ENCODE measurements around the gene DGCR6.
A peak's percentile ranks its signal among the peaks of the same experiment; 100 is the strongest.
"Not testable (repeated sequence)": the region's sequence is repeated elsewhere in the genome, so short reads cannot be mapped to it uniquely, and the experiment has no call there.

The DGCR6 gene

GRCh38 chr22:18905540-18906409 lies at the start of gene DGCR6:
Gene DGCR6, plus strand, starts transcription at chr22:18906320. Its CDS starts 55 bp downstream, at chr22:18906375.
- DNase-seq, result no peak

GRCh38 chr22:18859314-18859713 lies 46.8 kb upstream of the DGCR6 start:
- not testable (repeated sequence) for DNase-seq

- DNase-seq, result peak; percentile 68
Measured at GRCh38 chr22:18881260-18881659, 24.9 kb upstream of the DGCR6 start.

- DNase-seq, result not testable (repeated sequence)
Measured at GRCh38 chr22:18884465-18884864, 21.7 kb upstream of the DGCR6 start.

GRCh38 chr22:18888115-18888514 lies 18.0 kb upstream of the DGCR6 start:
- DNase-seq, result no peak

GRCh38 chr22:18890510-18891192 lies 15.5 kb upstream of the DGCR6 start:
- not testable (repeated sequence) for DNase-seq

GRCh38 chr22:18893775-18894174 lies 12.3 kb upstream of the DGCR6 start:
- not testable (repeated sequence) for DNase-seq

- DNase-seq, result peak; percentile 38
Measured at GRCh38 chr22:18896037-18896657, 10.0 kb upstream of the DGCR6 start.

GRCh38 chr22:18906410-18906745 lies 258 bp downstream of the DGCR6 start:
- not testable (repeated sequence) for DNase-seq

- no peak for DNase-seq
Measured at GRCh38 chr22:18906896-18907295, 776 bp downstream of the DGCR6 start.

GRCh38 chr22:18909556-18909955 lies 3.4 kb downstream of the DGCR6 start:
- no peak for DNase-seq

- DNase-seq, result not testable (repeated sequence)
Measured at GRCh38 chr22:18911535-18911934, 5.4 kb downstream of the DGCR6 start.

GRCh38 chr22:18912264-18912946 lies 6.3 kb downstream of the DGCR6 start:
- not testable (repeated sequence) for DNase-seq

GRCh38 chr22:18914558-18914957 lies 8.4 kb downstream of the DGCR6 start:
- not testable (repeated sequence) for DNase-seq

- DNase-seq, result not testable (repeated sequence)
Measured at GRCh38 chr22:18915550-18915949, 9.4 kb downstream of the DGCR6 start.

- not testable (repeated sequence) for DNase-seq
Measured at GRCh38 chr22:18917818-18918217, 11.7 kb downstream of the DGCR6 start.

- not testable (repeated sequence) for DNase-seq
Measured at GRCh38 chr22:18920257-18920902, 14.3 kb downstream of the DGCR6 start.

- no peak for DNase-seq
Measured at GRCh38 chr22:18925368-18926064, 19.4 kb downstream of the DGCR6 start.

- DNase-seq, result no peak
Measured at GRCh38 chr22:18927020-18927419, 20.9 kb downstream of the DGCR6 start.

GRCh38 chr22:18927573-18927972 lies 21.5 kb downstream of the DGCR6 start:
- no peak for DNase-seq

- no peak for DNase-seq
Measured at GRCh38 chr22:18929459-18929858, 23.3 kb downstream of the DGCR6 start.

Measured in stimulated activated CD4-positive, alpha-beta T cell treated with anti-CD3 and anti-CD28 coated beads, Interleukin-15, amount 100 ng/mL, for 24 hours (primary cell).